HepG2 (cell line): ENCODE data around the gene NUBPL. TPM values are rescaled to one million over a fixed set of nuclear protein-coding genes. Genes with fewer than 3 reads are reported as not detected.

Experiments used
- ATF7 ChIP-seq, 2 experiments: fragments of 450-650 bp in 1 of 2; sonication (generic) in 1 of 2; formaldehyde crosslinking in 1 of 2; IDR thresholded peaks; 2 replicates each; pipeline versions ENCODE4 v1.4.0 to v1.6.1; 2016 to 2020; ENCODE audit warnings: antibody characterized with exemption in 1 of 2, mild to moderate bottlenecking in 1 of 2, missing genetic modification reagents in 1 of 2
- FOXP4 ChIP-seq: sonication (generic); formaldehyde crosslinking; IDR thresholded peaks from 2 replicates; pipeline ENCODE4 v1.4.0; 2020; ENCODE audit warnings: missing genetic modification reagents
- GATAD2A ChIP-seq: IDR thresholded peaks from 2 replicates; pipeline ENCODE4 v1.6.1; 2016
- HNRNPLL ChIP-seq: fragments of 200-400 bp; formaldehyde crosslinking; IDR thresholded peaks from 2 replicates; pipeline ENCODE4 v1.6.1; 2017; ENCODE audit warnings: mild to moderate bottlenecking, low read depth, low read length; ENCODE audit not compliant: poor library complexity, severe bottlenecking
- MYNN ChIP-seq: sonication (generic); formaldehyde crosslinking; IDR thresholded peaks from 2 replicates; pipeline ENCODE4 v1.4.0; 2020; ENCODE audit warnings: mild to moderate bottlenecking, low read depth, missing genetic modification reagents
- NR2F2 ChIP-seq: IDR thresholded peaks from 2 replicates; pipeline ENCODE4 v1.6.1; 2012; ENCODE audit warnings: low read depth, inconsistent platforms, borderline replicate concordance
- PCBP2 ChIP-seq: fragments of 200-400 bp; formaldehyde crosslinking; optimal IDR thresholded peaks from 2 replicates; pipeline ENCODE3; 2018; ENCODE audit warnings: low read length, low read depth; ENCODE audit not compliant: poor library complexity, severe bottlenecking
- PITX1 ChIP-seq: sonication (generic); formaldehyde crosslinking; IDR thresholded peaks from 2 replicates; pipeline ENCODE4 v1.5.1; 2020; ENCODE audit warnings: mild to moderate bottlenecking, missing genetic modification reagents
- RBM22 ChIP-seq: fragments of 200-400 bp; formaldehyde crosslinking; optimal IDR thresholded peaks from 2 replicates; pipeline ENCODE3; 2017; ENCODE audit warnings: mild to moderate bottlenecking, low read length, moderate library complexity
- SATB2 ChIP-seq: sonication (generic); formaldehyde crosslinking; IDR thresholded peaks from 2 replicates; pipeline ENCODE4 v1.5.0; 2020; ENCODE audit warnings: missing genetic modification reagents
- TAF15 ChIP-seq: fragments of 200-400 bp; formaldehyde crosslinking; IDR thresholded peaks from one replicate; pipeline ENCODE4 v1.6.1; 2018; ENCODE audit warnings: mild to moderate bottlenecking, low read depth, low read length; ENCODE audit not compliant: poor library complexity, severe bottlenecking
- THAP8 ChIP-seq: sonication (generic); formaldehyde crosslinking; IDR thresholded peaks from 2 replicates; pipeline ENCODE4 v1.5.1; 2020; ENCODE audit warnings: missing genetic modification reagents, mild to moderate bottlenecking, borderline replicate concordance
- ZC3H13 ChIP-seq: sonication (generic); formaldehyde crosslinking; IDR thresholded peaks from 2 replicates; pipeline ENCODE4 v1.8.1; 2023; ENCODE audit warnings: mild to moderate bottlenecking, missing genetic modification reagents, moderate library complexity
- ZHX1 ChIP-seq: sonication (generic); formaldehyde crosslinking; IDR thresholded peaks from 2 replicates; pipeline ENCODE4 v1.8.1; 2022; ENCODE audit warnings: low read depth, mild to moderate bottlenecking, missing genetic modification reagents
- ZNF160 ChIP-seq: sonication (generic); formaldehyde crosslinking; IDR thresholded peaks from 2 replicates; pipeline ENCODE4 v1.8.0; 2022; ENCODE audit warnings: mild to moderate bottlenecking, inconsistent platforms, missing genetic modification reagents
- ZNF556 ChIP-seq: sonication (generic); formaldehyde crosslinking; IDR thresholded peaks from 2 replicates; pipeline ENCODE4 v1.4.0; 2020; ENCODE audit warnings: mild to moderate bottlenecking, missing genetic modification reagents, borderline replicate concordance
- ZNF800 ChIP-seq: sonication (generic); formaldehyde crosslinking; IDR thresholded peaks from 2 replicates; pipeline ENCODE4 v1.4.0; 2020; ENCODE audit warnings: missing genetic modification reagents
- polyA plus RNA-seq, 8 experiments: library from polyadenylated mRNA; depleted of rRNA in 3 of 8; stranded (reverse) in 7 of 8; unstranded in 1 of 8; fragments of >200 nt; fragmentation: Illumina TruSeq in 4 of 8; extraction: Trizol in 4 of 8; gene quantifications; 2 replicates each; pipeline versions ENCODE4 v1.2.1 to v1.2.3, GENCODE V29; 2011 to 2016; ENCODE audit warnings: low read depth in 4 of 8, missing spikeins in 1 of 8, mixed read lengths in 1 of 8; ENCODE audit not compliant: insufficient read depth in 1 of 8
- total RNA-seq, 5 experiments: library from RNA; depleted of rRNA; stranded (reverse); fragments of >200 nt; fragmentation: Illumina TruSeq; extraction: Trizol; gene quantifications; 2 replicates each; pipeline ENCODE4 v1.2.3, GENCODE V29; 2016; ENCODE audit warnings: low read depth in 1 of 5

Gene NUBPL
- total and polyA plus RNA-seq, 2 of the 13 experiments (the other 11 are each of a cell fraction or from before 2014, with no cell fraction given): 21.3 to 44.1 TPM

GRCh38 chr14:31877255-31877798, 316.1 kb downstream of the NUBPL start (continued):
- TF ChIP-seq THAP8 (CRISPR knock-in tag): no peak
- peak; percentile 34; the same call in 1 of the 2 replicates for TF ChIP-seq PITX1 (CRISPR knock-in tag)
- TF ChIP-seq NR2F2: no peak
- TF ChIP-seq ZNF160 (CRISPR knock-in tag): no peak
- TF ChIP-seq HNRNPLL: no peak
- TF ChIP-seq MYNN (CRISPR knock-in tag): no peak
- TF ChIP-seq ZC3H13: no peak
- TF ChIP-seq FOXP4 (CRISPR knock-in tag): no peak
- TF ChIP-seq ATF7 (IDR thresholded peaks at IDR 0.05): peak; percentile 14; the same call in 1 of the 2 replicates
- TF ChIP-seq ATF7 (CRISPR knock-in tag; IDR thresholded peaks at IDR 0.05): no peak
- TF ChIP-seq TAF15: no peak
- TF ChIP-seq ZHX1: no peak
- TF ChIP-seq ZNF800 (CRISPR knock-in tag): no peak
- TF ChIP-seq SATB2 (CRISPR knock-in tag): no peak
- no peak for TF ChIP-seq PCBP2
- TF ChIP-seq ZNF556: no peak
- no peak for TF ChIP-seq RBM22
- TF ChIP-seq GATAD2A: peak; percentile 37
